ENCODE results near the gene PTPA.
"Not testable (repeated sequence)": the region's sequence is repeated elsewhere in the genome, so short reads cannot be mapped to it uniquely, and the experiment has no call there.

The PTPA gene

DNA sequence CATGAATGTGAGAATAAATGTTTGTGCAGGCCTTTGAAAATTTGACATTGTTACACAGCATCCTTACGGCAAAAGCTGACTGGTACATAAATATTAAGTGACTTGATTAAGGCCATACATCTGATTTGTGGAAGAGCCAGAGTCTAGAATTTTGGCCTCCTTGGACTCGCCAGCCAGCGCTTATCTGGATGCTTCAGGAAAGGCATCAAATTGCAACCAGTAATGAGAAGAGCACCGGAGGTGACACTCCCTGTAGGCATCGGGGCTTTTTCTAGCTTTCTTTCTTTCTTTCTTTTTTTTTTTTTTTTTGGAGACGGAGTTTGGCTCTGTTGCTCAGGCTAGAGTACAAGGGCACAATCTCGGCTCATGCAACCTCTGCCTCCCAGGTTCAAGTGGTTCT, 80.0 kb downstream of the PTPA start:
- in situ Hi-C loops (cut with MboI; ENCODE audit: low sequenced_read_pairs) = no loop called here

DNA sequence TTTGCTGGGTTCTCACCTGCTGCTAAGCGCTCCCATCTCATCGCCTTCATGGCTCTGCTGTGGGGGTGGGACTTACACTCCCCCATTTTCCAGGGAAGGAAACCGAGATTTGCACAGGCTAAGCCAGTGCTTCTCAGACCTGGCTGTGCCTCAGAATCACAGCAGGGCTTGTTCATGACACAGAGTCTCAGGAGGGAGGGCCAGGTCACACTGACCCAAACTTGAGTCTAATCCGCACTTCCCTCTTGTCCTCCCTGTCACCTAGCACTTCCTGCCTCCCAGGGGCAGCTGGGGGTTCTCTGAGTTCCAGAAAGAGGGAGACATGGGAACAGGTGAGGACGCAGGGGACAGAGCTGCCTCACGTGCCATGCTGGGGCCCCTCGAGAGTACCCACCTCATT, 82.4 kb downstream of the PTPA start:
- in situ Hi-C loops (cut with MboI; ENCODE audit: low sequenced_read_pairs) = no loop called here

GRCh38 chr9:129194221-129194620, 83.0 kb downstream of the PTPA start:
- in situ Hi-C loops (cut with MboI; ENCODE audit: low sequenced_read_pairs) = no loop called here

DNA sequence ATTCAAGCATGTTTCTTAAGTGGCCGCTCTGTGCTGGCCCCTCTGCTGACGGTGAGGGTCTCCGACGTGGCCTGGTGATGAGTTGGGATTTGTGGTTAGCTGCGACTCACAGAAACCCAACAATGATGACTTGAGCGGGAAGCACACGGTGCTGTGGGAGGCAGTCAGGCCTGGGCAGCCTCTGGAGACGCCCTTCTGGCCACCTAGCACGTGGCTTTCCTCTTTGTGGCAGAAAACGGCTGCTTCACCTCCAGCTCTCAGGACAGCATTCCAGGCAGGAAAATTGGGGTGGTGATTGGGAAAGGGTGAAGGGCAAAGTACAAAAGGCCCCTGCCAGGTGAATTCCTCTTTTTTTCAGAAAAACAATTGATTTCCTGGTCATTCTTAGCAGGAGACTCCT, 84.4 kb downstream of the PTPA start:
- in situ Hi-C loops (cut with MboI; ENCODE audit: low sequenced_read_pairs) = no loop called here

DNA sequence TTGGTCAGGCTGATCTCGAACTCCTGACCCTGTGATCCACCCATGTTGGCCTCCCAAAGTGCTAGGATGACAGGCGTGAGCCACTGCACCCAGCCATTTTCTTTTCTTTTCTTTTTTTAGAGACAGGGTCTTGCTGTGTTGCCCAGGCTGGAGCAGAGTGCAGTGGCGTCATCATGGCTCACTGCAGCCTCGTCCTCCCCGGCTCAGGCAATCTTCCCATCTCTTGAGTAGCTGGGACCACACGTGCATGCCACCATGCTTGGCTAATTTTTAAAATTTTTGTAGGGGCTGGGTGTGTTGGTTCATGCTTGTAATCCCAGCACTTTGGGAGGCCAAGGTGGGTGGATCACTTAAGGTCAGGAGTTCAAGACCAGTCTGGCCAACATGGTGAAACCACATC, 85.8 kb downstream of the PTPA start:
- in situ Hi-C loops (cut with MboI; ENCODE audit: low sequenced_read_pairs) = not testable (repeated sequence)

GRCh38 chr9:129197978-129198318, 86.7 kb downstream of the PTPA start:
- in situ Hi-C loops (cut with MboI; ENCODE audit: low sequenced_read_pairs) = no loop called here

Data from hTERT RPE-1 (cell line).